HFFc6 (cell line): ENCODE results near the gene IL25. TPM values are rescaled to one million over a fixed set of nuclear protein-coding genes. Genes with fewer than 3 reads are reported as not detected.
"Not testable (repeated sequence)": the region's sequence is repeated elsewhere in the genome, so short reads cannot be mapped to it uniquely, and the experiment has no call there.

Experiments used
- DNase-seq: peaks from one replicate; pipeline ENCODE4 v3.0.0-alpha.2; 2018
- H3K27ac Mint-ChIP-seq: 2 replicates; pipeline ENCODE4 v1.8.0; 2020; ENCODE audit warnings: mild to moderate bottlenecking, mixed read lengths
- H3K27me3 Mint-ChIP-seq: 2 replicates; pipeline ENCODE4 v1.8.0; 2021; ENCODE audit warnings: mild to moderate bottlenecking, moderate library complexity, mixed read lengths; ENCODE audit not compliant: insufficient read depth
- H3K36me3 Mint-ChIP-seq: 2 replicates; pipeline ENCODE4 v1.8.0; 2021; ENCODE audit warnings: low read depth, mixed read lengths
- H3K4me1 Mint-ChIP-seq: 2 replicates; pipeline ENCODE4 v1.8.0; 2020; ENCODE audit warnings: low read depth, mixed read lengths
- H3K4me3 Mint-ChIP-seq: 2 replicates; pipeline ENCODE4 v1.8.0; 2020; ENCODE audit warnings: mild to moderate bottlenecking, moderate library complexity, mixed read lengths
- H3K9me3 Mint-ChIP-seq: 2 replicates; pipeline ENCODE4 v1.8.0; 2020; ENCODE audit warnings: mild to moderate bottlenecking, mixed read lengths
- long read RNA-seq: library from polyadenylated mRNA; unstranded; transcript quantifications from one replicate; pipeline ENCODE4 v2.0.0, GENCODE V29; 2019
- total RNA-seq, 6 experiments: library from RNA; stranded (reverse); fragmentation: NEBNext Ultra II Directional; extraction: Animal tissue kit (Norgen Biotek cat#: 25700); gene quantifications; 2 replicates in 1 of 6; 3 replicates in 5 of 6; pipeline ENCODE4 v1.2.3, GENCODE V29; 2021
- TF ChIP-seq, protein P1 (sequence below): fragments of 200-600 bp; sonication (generic); IDR thresholded peaks from 2 replicates; pipeline ENCODE4 v1.5.0; 2021; ENCODE audit warnings: antibody characterized with exemption, mild to moderate bottlenecking

The IL25 gene
- total RNA-seq = not detected
- long read RNA-seq = 0 reads

DNA sequence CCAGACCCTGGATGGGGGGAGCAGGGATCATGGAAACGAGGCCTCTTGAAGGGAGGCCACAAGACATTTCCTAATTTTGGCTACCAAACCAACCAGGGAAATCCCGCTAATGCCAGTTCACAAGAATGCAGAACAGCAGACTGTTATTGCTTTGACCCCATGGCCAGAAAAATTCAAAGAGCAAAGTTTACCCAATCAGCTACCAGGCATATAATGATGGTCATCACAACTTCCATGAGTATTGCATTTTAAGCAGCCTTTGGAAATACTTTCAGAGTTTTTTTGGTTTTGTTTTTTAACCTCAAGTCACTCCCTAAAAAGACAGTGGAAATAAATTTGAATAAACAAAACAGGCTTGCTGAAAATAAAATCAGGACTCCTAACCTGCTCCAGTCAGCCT lies at the start of gene IL25:
TSS of gene IL25 (plus strand) at position 301 of the 400 bp plus-strand sequence.
- no peaks in the 10 kb centered on the region for H3K36me3 Mint-ChIP-seq
- H3K9me3 Mint-ChIP-seq = no peaks in the 10 kb centered on the region
- no peak for DNase-seq
- H3K27ac Mint-ChIP-seq = no peak within 1 kb of the TSS
- H3K27me3 Mint-ChIP-seq = peaks cover 35% of the 10 kb centered on the region
- TF ChIP-seq, protein P1, sequence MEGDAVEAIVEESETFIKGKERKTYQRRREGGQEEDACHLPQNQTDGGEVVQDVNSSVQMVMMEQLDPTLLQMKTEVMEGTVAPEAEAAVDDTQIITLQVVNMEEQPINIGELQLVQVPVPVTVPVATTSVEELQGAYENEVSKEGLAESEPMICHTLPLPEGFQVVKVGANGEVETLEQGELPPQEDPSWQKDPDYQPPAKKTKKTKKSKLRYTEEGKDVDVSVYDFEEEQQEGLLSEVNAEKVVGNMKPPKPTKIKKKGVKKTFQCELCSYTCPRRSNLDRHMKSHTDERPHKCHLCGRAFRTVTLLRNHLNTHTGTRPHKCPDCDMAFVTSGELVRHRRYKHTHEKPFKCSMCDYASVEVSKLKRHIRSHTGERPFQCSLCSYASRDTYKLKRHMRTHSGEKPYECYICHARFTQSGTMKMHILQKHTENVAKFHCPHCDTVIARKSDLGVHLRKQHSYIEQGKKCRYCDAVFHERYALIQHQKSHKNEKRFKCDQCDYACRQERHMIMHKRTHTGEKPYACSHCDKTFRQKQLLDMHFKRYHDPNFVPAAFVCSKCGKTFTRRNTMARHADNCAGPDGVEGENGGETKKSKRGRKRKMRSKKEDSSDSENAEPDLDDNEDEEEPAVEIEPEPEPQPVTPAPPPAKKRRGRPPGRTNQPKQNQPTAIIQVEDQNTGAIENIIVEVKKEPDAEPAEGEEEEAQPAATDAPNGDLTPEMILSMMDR = no peak
- no peaks in the 10 kb centered on the region for H3K4me1 Mint-ChIP-seq
- H3K4me3 Mint-ChIP-seq = no peak within 1 kb of the TSS

DNA sequence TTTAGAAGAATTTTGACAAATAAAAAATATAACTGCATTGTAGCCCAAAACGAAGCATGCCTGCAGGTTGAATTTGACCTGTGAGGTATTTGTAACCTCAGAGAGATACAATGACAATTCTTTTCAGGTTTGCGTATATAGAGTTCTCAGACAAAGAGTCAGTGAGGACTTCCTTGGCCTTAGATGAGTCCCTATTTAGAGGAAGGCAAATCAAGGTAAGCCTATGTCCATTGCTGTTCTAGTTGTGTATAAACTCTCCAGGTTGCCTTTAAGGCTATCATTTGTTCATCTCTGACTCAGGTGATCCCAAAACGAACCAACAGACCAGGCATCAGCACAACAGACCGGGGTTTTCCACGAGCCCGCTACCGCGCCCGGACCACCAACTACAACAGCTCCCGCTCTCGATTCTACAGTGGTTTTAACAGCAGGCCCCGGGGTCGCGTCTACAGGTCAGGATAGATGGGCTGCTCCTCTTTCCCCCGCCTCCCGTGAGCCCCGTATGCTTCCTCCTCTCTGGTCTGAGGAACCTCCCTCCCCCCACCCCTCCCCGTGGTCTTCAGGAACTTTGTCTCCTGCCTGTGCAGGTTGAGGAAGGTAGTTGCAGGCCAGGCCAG lies 48.7 kb upstream of the IL25 start:
- Mint-ChIP-seq H3K27ac (no peak overlapping the region), H3K36me3 (peaks cover 40% of the 10 kb centered on the region)

DNA sequence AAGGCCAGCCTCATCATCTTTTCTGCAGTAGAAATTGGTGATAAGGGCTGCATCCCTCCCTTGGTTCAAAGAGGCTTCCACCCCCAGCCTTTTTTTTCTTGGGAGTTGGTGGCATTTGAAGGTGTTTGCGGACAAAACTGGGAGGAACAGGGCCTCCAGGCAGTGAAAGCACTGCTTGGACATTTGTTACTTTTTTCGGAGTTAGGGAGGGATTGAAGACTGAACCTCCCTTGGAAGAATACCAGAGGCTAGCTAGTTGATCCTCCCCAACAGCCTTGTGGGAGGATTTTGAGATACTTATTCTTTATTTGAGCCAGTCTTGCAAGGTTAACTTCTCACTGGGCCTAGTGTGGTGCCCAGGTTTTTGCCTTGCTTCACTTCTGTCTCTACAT lies 48.2 kb upstream of the IL25 start:
- Mint-ChIP-seq H3K4me3 (no peak overlapping the region), H3K27ac (no peak overlapping the region), H3K9me3 (no peaks in the 10 kb centered on the region), H3K4me1 (peaks cover 28% of the 10 kb centered on the region), H3K27me3 (peaks cover 4% of the 10 kb centered on the region), H3K36me3 (peaks cover 39% of the 10 kb centered on the region)
- TF ChIP-seq, protein P1 = no peak
- DNase-seq = no peak

More for the DNA sequence above, 48.7 kb upstream of the IL25 start:
- Mint-ChIP-seq H3K9me3 (no peaks in the 10 kb centered on the region), H3K27me3 (peaks cover 4% of the 10 kb centered on the region), H3K4me3 (no peak overlapping the region), H3K4me1 (peaks cover 30% of the 10 kb centered on the region)
- DNase-seq = no peak
- TF ChIP-seq, protein P1 = no peak

DNA sequence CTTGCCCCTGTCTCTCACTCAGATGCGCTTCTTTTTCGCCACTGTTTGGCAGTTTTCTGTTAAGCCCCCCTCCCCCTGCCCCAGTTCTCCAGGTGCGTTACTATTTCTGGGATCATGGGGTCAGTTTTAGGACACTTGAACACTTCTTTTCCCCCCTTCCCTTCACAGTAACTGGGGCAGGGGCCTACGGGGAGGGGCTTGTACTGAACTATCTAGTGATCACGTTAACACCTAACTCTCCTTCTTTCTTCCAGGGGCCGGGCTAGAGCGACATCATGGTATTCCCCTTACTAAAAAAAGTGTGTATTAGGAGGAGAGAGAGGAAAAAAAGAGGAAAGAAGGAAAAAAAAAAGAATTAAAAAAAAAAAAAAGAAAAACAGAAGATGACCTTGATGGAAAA lies 47.6 kb upstream of the IL25 start:
- Mint-ChIP-seq H3K27me3 (peaks cover 5% of the 10 kb centered on the region), H3K36me3 (peaks cover 33% of the 10 kb centered on the region)

DNA sequence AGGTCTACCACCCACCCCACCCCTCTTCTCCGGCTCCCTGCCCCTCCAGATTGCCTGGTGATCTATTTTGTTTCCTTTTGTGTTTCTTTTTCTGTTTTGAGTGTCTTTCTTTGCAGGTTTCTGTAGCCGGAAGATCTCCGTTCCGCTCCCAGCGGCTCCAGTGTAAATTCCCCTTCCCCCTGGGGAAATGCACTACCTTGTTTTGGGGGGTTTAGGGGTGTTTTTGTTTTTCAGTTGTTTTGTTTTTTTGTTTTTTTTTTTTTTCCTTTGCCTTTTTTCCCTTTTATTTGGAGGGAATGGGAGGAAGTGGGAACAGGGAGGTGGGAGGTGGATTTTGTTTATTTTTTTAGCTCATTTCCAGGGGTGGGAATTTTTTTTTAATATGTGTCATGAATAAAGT lies 46.9 kb upstream of the IL25 start:
- not testable (repeated sequence) for H3K27ac Mint-ChIP-seq, H3K27me3 Mint-ChIP-seq, H3K4me3 Mint-ChIP-seq, H3K9me3 Mint-ChIP-seq, DNase-seq
- Mint-ChIP-seq H3K36me3 (peaks cover 26% of the 10 kb centered on the region), H3K4me1 (peaks cover 15% of the 10 kb centered on the region)

More for the DNA sequence above, 47.6 kb upstream of the IL25 start:
- no peaks in the 10 kb centered on the region for H3K9me3 Mint-ChIP-seq
- TF ChIP-seq, protein P1 = no peak
- H3K27ac Mint-ChIP-seq = no peak overlapping the region
- DNase-seq = no peak
- H3K4me1 Mint-ChIP-seq = peaks cover 23% of the 10 kb centered on the region
- H3K4me3 Mint-ChIP-seq = no peak overlapping the region

DNA sequence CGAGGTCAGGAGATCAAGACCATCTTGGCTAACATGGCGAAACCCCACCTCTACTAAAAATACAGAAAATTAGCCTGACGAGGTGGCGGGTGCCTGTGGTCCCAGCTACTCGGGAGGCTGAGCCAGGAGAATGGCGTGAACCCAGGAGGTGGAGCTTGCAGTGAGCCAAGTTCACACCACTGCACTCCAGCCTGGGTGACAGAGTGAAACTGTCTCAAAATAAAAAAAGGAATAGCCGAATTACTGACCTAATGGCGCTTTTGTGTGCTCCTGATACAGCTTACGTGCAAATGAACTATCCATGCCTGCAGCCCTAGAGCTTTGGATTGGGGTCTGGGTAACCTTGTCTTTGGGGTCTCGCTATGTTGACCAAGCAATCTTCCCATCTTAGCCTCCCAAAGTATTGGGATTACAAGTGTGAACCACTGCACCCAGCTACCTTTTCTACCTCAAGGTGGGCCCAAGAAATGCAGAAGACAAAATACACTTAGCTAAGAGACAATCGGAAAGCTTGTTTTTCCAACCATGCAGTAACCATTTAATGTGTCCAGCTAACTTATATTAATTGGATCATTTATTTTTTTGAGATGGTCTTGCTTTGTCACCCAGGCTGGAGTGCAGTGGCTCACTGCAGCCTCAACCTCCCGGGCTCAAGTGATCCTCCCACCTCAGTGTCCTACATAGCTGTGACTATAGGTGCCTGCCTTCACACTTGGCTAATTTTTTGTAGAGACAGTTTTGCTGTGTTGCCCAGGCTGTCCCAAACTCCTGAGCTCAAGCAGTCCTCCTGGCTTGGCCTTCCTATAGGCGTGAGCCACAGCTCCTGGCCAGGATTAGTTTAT lies 45.9 kb upstream of the IL25 start:
- H3K4me3 Mint-ChIP-seq = no peak overlapping the region
- H3K9me3 Mint-ChIP-seq = no peaks in the 10 kb centered on the region
- peaks cover 7% of the 10 kb centered on the region for H3K27me3 Mint-ChIP-seq
- peaks cover 25% of the 10 kb centered on the region for H3K36me3 Mint-ChIP-seq
- H3K4me1 Mint-ChIP-seq = peaks cover 13% of the 10 kb centered on the region
- H3K27ac Mint-ChIP-seq = no peak overlapping the region
- TF ChIP-seq, protein P1 = no peak
- DNase-seq = no peak
